ENCODE data around the gene SCG3.

Gene SCG3

DNA sequence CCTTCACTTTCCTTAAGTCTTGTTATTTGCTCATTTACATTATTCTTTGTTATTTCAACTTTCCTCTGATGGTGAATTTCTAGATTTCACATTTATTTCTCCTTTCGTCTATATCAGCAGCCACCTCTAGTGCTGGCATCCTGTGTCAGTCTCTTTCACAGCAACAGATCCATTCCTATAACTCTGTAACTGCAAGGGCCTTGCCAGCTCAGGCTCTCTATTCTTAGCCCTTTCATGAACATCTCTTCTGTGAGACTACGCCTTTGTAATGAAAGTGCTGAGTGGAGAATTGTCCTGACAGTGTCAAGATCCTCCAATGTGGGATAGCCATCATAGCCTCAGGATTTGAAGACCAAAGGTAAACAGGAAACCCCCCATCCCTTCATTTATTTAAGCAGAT is 3.9 kb upstream of the SCG3 start:
- TF ChIP-seq CTCF (conservative IDR thresholded peaks at IDR 0.05; ENCODE audit: low read length) = no peak
- no peak for TF ChIP-seq EZH2phosphoT487 (IDR thresholded peaks at IDR 0.05; ENCODE audit: borderline replicate concordance)
- no peak overlapping the region for H3K4me3 ChIP-seq (ENCODE audit: low read length, poor library complexity, severe bottlenecking)

DNA sequence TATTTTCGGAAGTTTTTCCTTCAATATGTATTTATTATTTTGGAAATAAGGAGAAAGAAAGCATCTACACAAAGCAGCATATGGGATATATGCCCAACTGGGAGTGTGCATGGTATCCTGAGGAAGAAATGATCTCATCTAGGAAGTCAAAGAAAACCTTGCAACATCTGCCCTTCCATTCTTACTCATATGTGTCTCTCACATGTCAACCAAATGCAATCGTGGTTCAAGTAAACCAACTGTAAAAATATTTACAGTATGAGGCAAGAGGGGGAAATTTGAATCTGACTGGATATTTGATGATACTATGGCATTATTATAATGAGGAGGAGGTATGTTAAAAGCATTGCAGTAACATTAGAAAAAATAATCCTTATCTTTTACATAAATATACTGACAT is 3.2 kb upstream of the SCG3 start:
- Histone ChIP-seq H3K4me2 (ENCODE audit: low read depth, low read length, poor library complexity, severe bottlenecking) (no peak overlapping the region), H3K79me2 (ENCODE audit: insufficient read depth, low read length) (no peaks in the 10 kb centered on the region), H4K20me1 (ENCODE audit: insufficient read depth, low read length, poor library complexity, severe bottlenecking) (no peaks in the 10 kb centered on the region), H3K4me1 (ENCODE audit: insufficient read depth, low read length, poor library complexity, severe bottlenecking) (no peaks in the 10 kb centered on the region), H3K4me3 (ENCODE audit: low read length, poor library complexity, severe bottlenecking) (no peak overlapping the region), H2AFZ (ENCODE audit: low read length) (no peak overlapping the region), H3K9me2 (replicated peaks; ENCODE audit: low read depth, low read length) (no peaks in the 10 kb centered on the region), H3F3A (ENCODE audit: low read depth) (no peaks in the 10 kb centered on the region), H3K27me3 (ENCODE audit: insufficient read depth, low read length, poor library complexity, severe bottlenecking) (no peaks in the 10 kb centered on the region), H3K36me3 (ENCODE audit: insufficient read depth, low read length) (no peaks in the 10 kb centered on the region), H3K9ac (ENCODE audit: low read depth, low read length, poor library complexity, severe bottlenecking) (no peak overlapping the region), H3K9me3 (ENCODE audit: insufficient read depth, low read depth, low read length) (no peaks in the 10 kb centered on the region)
- TF ChIP-seq CTCF (conservative IDR thresholded peaks at IDR 0.05; ENCODE audit: low read length) (no peak), EZH2phosphoT487 (IDR thresholded peaks at IDR 0.05; ENCODE audit: borderline replicate concordance) (no peak)

More for the DNA sequence above, 3.9 kb upstream of the SCG3 start:
- Histone ChIP-seq H3K9me2 (replicated peaks; ENCODE audit: low read depth, low read length) (no peaks in the 10 kb centered on the region), H3F3A (ENCODE audit: low read depth) (no peaks in the 10 kb centered on the region), H3K9me3 (ENCODE audit: insufficient read depth, low read depth, low read length) (no peaks in the 10 kb centered on the region), H3K4me2 (ENCODE audit: low read depth, low read length, poor library complexity, severe bottlenecking) (no peak overlapping the region), H3K79me2 (ENCODE audit: insufficient read depth, low read length) (no peaks in the 10 kb centered on the region), H3K36me3 (ENCODE audit: insufficient read depth, low read length) (no peaks in the 10 kb centered on the region), H4K20me1 (ENCODE audit: insufficient read depth, low read length, poor library complexity, severe bottlenecking) (no peaks in the 10 kb centered on the region), H2AFZ (ENCODE audit: low read length) (no peak overlapping the region), H3K4me1 (ENCODE audit: insufficient read depth, low read length, poor library complexity, severe bottlenecking) (no peaks in the 10 kb centered on the region), H3K27me3 (ENCODE audit: insufficient read depth, low read length, poor library complexity, severe bottlenecking) (no peaks in the 10 kb centered on the region), H3K9ac (ENCODE audit: low read depth, low read length, poor library complexity, severe bottlenecking) (no peak overlapping the region)

DNA sequence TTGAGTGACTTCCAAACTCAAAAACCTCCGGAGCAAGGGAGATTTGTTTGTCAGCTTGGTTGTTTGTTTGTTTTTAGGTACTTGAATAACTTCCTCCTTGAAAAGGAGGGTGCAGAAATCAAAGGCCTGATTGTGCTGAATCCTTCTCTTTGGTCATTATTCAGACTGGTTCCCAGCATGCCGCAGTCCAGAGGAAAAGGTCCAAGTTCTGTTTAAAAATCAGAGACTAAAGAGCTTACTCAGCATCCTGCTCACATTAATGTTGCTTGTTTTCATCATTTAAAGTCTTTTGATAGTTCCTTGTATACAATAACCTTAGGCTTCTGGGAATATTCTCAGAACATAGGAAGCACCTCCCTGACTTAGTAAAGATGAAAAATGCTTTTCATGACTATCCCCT is 982 bp upstream of the SCG3 start:
- Histone ChIP-seq H3K27me3 (ENCODE audit: insufficient read depth, low read length, poor library complexity, severe bottlenecking) (no peaks in the 10 kb centered on the region), H2AFZ (ENCODE audit: low read length) (no peak overlapping the region), H3K4me1 (ENCODE audit: insufficient read depth, low read length, poor library complexity, severe bottlenecking) (no peaks in the 10 kb centered on the region), H3K4me2 (ENCODE audit: low read depth, low read length, poor library complexity, severe bottlenecking) (no peak overlapping the region), H3K36me3 (ENCODE audit: insufficient read depth, low read length) (no peaks in the 10 kb centered on the region), H3K9ac (ENCODE audit: low read depth, low read length, poor library complexity, severe bottlenecking) (no peak overlapping the region), H3K9me2 (replicated peaks; ENCODE audit: low read depth, low read length) (no peaks in the 10 kb centered on the region), H3K79me2 (ENCODE audit: insufficient read depth, low read length) (no peaks in the 10 kb centered on the region), H3K4me3 (ENCODE audit: low read length, poor library complexity, severe bottlenecking) (no peak overlapping the region), H3F3A (ENCODE audit: low read depth) (no peaks in the 10 kb centered on the region), H3K9me3 (ENCODE audit: insufficient read depth, low read depth, low read length) (no peaks in the 10 kb centered on the region), H4K20me1 (ENCODE audit: insufficient read depth, low read length, poor library complexity, severe bottlenecking) (no peaks in the 10 kb centered on the region)
- no peak for TF ChIP-seq EZH2phosphoT487 (IDR thresholded peaks at IDR 0.05; ENCODE audit: borderline replicate concordance)
- TF ChIP-seq CTCF (conservative IDR thresholded peaks at IDR 0.05; ENCODE audit: low read length) = no peak

Measured in Loucy (cell line).